H9 (cell line): Measurements from ENCODE around the gene TEX10. TPM values are rescaled to one million over a fixed set of nuclear protein-coding genes. Genes with fewer than 3 reads are reported as not detected.

Experiments
- DNase-seq: peaks from one replicate; pipeline ENCODE4 v3.0.0-alpha.2; 2017
- H2AFZ ChIP-seq: one replicate; pipeline ENCODE4 v1.6.1; 2013; ENCODE audit warnings: mild to moderate bottlenecking, low read length, control low read depth, moderate library complexity
- H2AK5ac ChIP-seq: 2 replicates; pipeline ENCODE4 v1.6.1; 2013; ENCODE audit warnings: low read length, control low read depth, mixed read lengths; ENCODE audit not compliant: insufficient read length
- H2BK120ac ChIP-seq: one replicate; pipeline ENCODE4 v1.6.1; 2013; ENCODE audit warnings: low read depth, mild to moderate bottlenecking, low read length, control low read depth, inconsistent platforms; ENCODE audit not compliant: poor library complexity, severe bottlenecking
- H2BK12ac ChIP-seq: 2 replicates; pipeline ENCODE4 v1.6.1; 2013; ENCODE audit warnings: low read length, control low read depth, mixed read lengths, low read depth; ENCODE audit not compliant: insufficient read length
- H2BK15ac ChIP-seq: 2 replicates; pipeline ENCODE4 v1.6.1; 2013; ENCODE audit warnings: low read depth, low read length, control low read depth
- H2BK20ac ChIP-seq: one replicate; pipeline ENCODE4 v1.6.1; 2013; ENCODE audit warnings: low read depth, mild to moderate bottlenecking, low read length, control low read depth, inconsistent platforms; ENCODE audit not compliant: poor library complexity, severe bottlenecking
- H2BK5ac ChIP-seq: 2 replicates; pipeline ENCODE4 v1.6.1; 2013; ENCODE audit warnings: low read length, control low read depth, mixed read lengths; ENCODE audit not compliant: insufficient read length
- H3K14ac ChIP-seq: 2 replicates; pipeline ENCODE4 v1.6.1; 2013; ENCODE audit warnings: low read length, control low read depth; ENCODE audit not compliant: insufficient read depth
- H3K18ac ChIP-seq: 2 replicates; pipeline ENCODE4 v1.6.1; 2013; ENCODE audit warnings: low read depth, mild to moderate bottlenecking, mixed read lengths, low read length, control low read depth; ENCODE audit not compliant: insufficient read length
- H3K23ac ChIP-seq: 2 replicates; pipeline ENCODE4 v1.6.1; 2013; ENCODE audit warnings: low read length, control low read depth, mixed read lengths, low read depth; ENCODE audit not compliant: insufficient read length
- H3K23me2 ChIP-seq: 2 replicates; pipeline ENCODE4 v1.6.1; 2013; ENCODE audit warnings: low read depth, mild to moderate bottlenecking, mixed read lengths, low read length, control low read depth; ENCODE audit not compliant: insufficient read length, poor library complexity, severe bottlenecking
- H3K27ac ChIP-seq: 2 replicates; pipeline ENCODE4 v1.5.1; 2013; ENCODE audit warnings: low read length, control low read depth, mixed read lengths, low read depth; ENCODE audit not compliant: insufficient read length
- H3K27me3 ChIP-seq: 2 replicates; pipeline ENCODE4 v1.6.1; 2013; ENCODE audit warnings: low read length, control low read depth, inconsistent platforms; ENCODE audit not compliant: insufficient read depth
- H3K4ac ChIP-seq: 2 replicates; pipeline ENCODE4 v1.6.1; 2013; ENCODE audit warnings: low read depth, mild to moderate bottlenecking, control low read depth, inconsistent platforms, low read length, moderate library complexity
- H3K4me1 ChIP-seq: 2 replicates; pipeline ENCODE4 v1.6.1; 2013; ENCODE audit warnings: low read length, control low read depth, inconsistent platforms; ENCODE audit not compliant: insufficient read depth
- H3K4me2 ChIP-seq: 2 replicates; pipeline ENCODE4 v1.6.1; 2013; ENCODE audit warnings: low read length, control low read depth, mixed read lengths; ENCODE audit not compliant: insufficient read length, insufficient read depth
- H3K56ac ChIP-seq: 2 replicates; pipeline ENCODE4 v1.6.1; 2013; ENCODE audit warnings: low read depth, mild to moderate bottlenecking, mixed read lengths, low read length, control low read depth; ENCODE audit not compliant: insufficient read length
- H3K79me1 ChIP-seq: 2 replicates; pipeline ENCODE4 v1.6.1; 2013; ENCODE audit warnings: low read depth, mild to moderate bottlenecking, moderate library complexity, low read length, control low read depth, inconsistent platforms; ENCODE audit not compliant: insufficient read depth, poor library complexity, severe bottlenecking
- H3K79me2 ChIP-seq: 2 replicates; pipeline ENCODE4 v1.6.1; 2013; ENCODE audit warnings: low read length, control low read depth, inconsistent platforms; ENCODE audit not compliant: insufficient read depth
- H3K9ac ChIP-seq: 2 replicates; pipeline ENCODE4 v1.6.1; 2013; ENCODE audit warnings: low read length, control low read depth, mixed read lengths; ENCODE audit not compliant: insufficient read length; ENCODE audit errors: extremely low read depth
- H3K9me3 ChIP-seq: one replicate; pipeline ENCODE4 v1.6.1; 2013; ENCODE audit warnings: low read depth, low read length, inconsistent platforms; ENCODE audit not compliant: control insufficient read depth
- H3T11ph ChIP-seq: one replicate; pipeline ENCODE4 v1.6.1; 2013; ENCODE audit warnings: mild to moderate bottlenecking, low read length, control low read depth, inconsistent platforms
- H4K20me1 ChIP-seq: one replicate; pipeline ENCODE4 v1.6.1; 2013; ENCODE audit not compliant: control insufficient read depth, insufficient read length, insufficient read depth
- H4K5ac ChIP-seq: 2 replicates; pipeline ENCODE4 v1.6.1; 2013; ENCODE audit warnings: low read depth, mild to moderate bottlenecking, mixed read lengths, low read length, control low read depth; ENCODE audit not compliant: insufficient read length
- H4K8ac ChIP-seq: replicated peaks from 2 replicates; pipeline ENCODE4 v1.6.1; 2013; ENCODE audit warnings: low read length, control low read depth, mixed read lengths, low read depth; ENCODE audit not compliant: insufficient read length
- H4K91ac ChIP-seq: 2 replicates; pipeline ENCODE4 v1.6.1; 2013; ENCODE audit warnings: low read depth, mild to moderate bottlenecking, moderate library complexity, mixed read lengths, low read length, control low read depth; ENCODE audit not compliant: insufficient read length
- H3K27ac Mint-ChIP-seq, 3 experiments: 2 replicates in 2 of 3; 3 replicates in 1 of 3; pipeline ENCODE4 v1.8.0; 2020 to 2021; ENCODE audit warnings: mixed read lengths in 3 of 3, mild to moderate bottlenecking in 1 of 3, moderate library complexity in 1 of 3
- H3K27me3 Mint-ChIP-seq: 2 replicates; pipeline ENCODE4 v1.8.0; 2021; ENCODE audit warnings: low read depth, mild to moderate bottlenecking, moderate library complexity, mixed read lengths
- H3K36me3 Mint-ChIP-seq, 3 experiments: 2 replicates in 2 of 3; 3 replicates in 1 of 3; pipeline ENCODE4 v1.8.0; 2020 to 2021; ENCODE audit warnings: low read depth in 3 of 3, mixed read lengths in 3 of 3; ENCODE audit not compliant: insufficient read depth in 1 of 3
- H3K4me1 Mint-ChIP-seq, 2 experiments: 2 replicates each; pipeline ENCODE4 v1.8.0; 2020; ENCODE audit warnings: mixed read lengths in 2 of 2
- H3K4me3 Mint-ChIP-seq, 2 experiments: 2 replicates in 1 of 2; 3 replicates in 1 of 2; pipeline ENCODE4 v1.8.0; 2020 to 2021; ENCODE audit warnings: mild to moderate bottlenecking in 2 of 2, mixed read lengths in 2 of 2, moderate library complexity in 1 of 2
- H3K9me3 Mint-ChIP-seq, 2 experiments: 2 replicates in 1 of 2; 3 replicates in 1 of 2; pipeline ENCODE4 v1.8.0; 2020; ENCODE audit warnings: mild to moderate bottlenecking in 2 of 2, mixed read lengths in 2 of 2, moderate library complexity in 1 of 2
- WGBS: extraction: QIAGEN DNeasy Blood & Tissue Kit; methylation state at CpG from one replicate; pipeline ENCODE4 v1.1.7; 2013; ENCODE audit warnings: missing lambda C conversion rate, low lambda C conversion rate, mixed read lengths; ENCODE audit not compliant: insufficient read length; ENCODE audit errors: extremely low coverage; 5-methylcytosine and 5-hydroxymethylcytosine counted together
- total RNA-seq: library from RNA; stranded (reverse); gene quantifications from 2 replicates; pipeline ENCODE4 v1.2.1, GENCODE V29; 2021
- TF ChIP-seq, protein P1 (sequence below): fragments of 200-600 bp; sonication (generic); conservative IDR thresholded peaks from 3 replicates; pipeline ENCODE4 v1.8.0; 2021; ENCODE audit warnings: antibody characterized with exemption, mild to moderate bottlenecking

Gene TEX10
- total RNA-seq, 1 experiment from 2014 or later: 70.8 TPM

DNA sequence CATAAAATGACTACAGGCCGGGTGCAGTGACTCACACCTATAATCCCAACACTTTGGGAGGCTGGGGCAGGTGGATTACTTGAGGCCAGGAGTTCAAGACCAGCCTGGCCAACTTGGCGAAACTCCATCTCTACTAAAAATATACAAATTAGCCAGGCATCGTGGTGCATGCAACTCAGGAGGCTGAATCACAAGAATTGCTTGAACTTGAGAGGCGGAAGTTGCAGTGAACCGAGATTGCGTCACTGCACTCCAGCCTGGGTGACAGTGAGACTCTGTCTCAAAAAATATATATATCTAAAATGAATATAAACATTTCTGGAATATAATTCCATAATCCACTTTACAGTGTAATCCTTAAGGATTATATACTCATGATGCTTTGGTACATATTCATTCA, 66.5 kb downstream of the TEX10 start:
- no peak for DNase-seq
- Mint-ChIP-seq H3K36me3 (peaks cover 44 to 55% (median 52%) of the 10 kb centered on the region in 3 experiments), H3K27ac (no peak overlapping the region), H3K4me1 (no peaks in the 10 kb centered on the region), H3K9me3 (peaks cover 7 to 12% of the 10 kb centered on the region in 2 experiments; a peak in 2 of 5 replicates), H3K4me3 (no peak overlapping the region), H3K27me3 (no peaks in the 10 kb centered on the region)
- Histone ChIP-seq H3K4me1 (no peaks in the 10 kb centered on the region), H2BK12ac (no peak overlapping the region), H4K91ac (no peak overlapping the region), H3K14ac (no peak overlapping the region), H4K5ac (no peak overlapping the region), H3K18ac (no peak overlapping the region), H2BK15ac (no peak overlapping the region), H3K4ac (no peak overlapping the region), H3K79me2 (no peaks in the 10 kb centered on the region), H4K20me1 (no peaks in the 10 kb centered on the region), H3K27ac (no peak overlapping the region), H2AFZ (no peak overlapping the region), H3K23me2 (no peaks in the 10 kb centered on the region), H4K8ac (no peak overlapping the region), H3K9me3 (no peaks in the 10 kb centered on the region), H2BK5ac (no peak overlapping the region), H3K23ac (no peak overlapping the region), H3K4me2 (no peak overlapping the region), H2AK5ac (no peak overlapping the region), H3K79me1 (no peaks in the 10 kb centered on the region), H3K56ac (no peak overlapping the region), H3K27me3 (no peaks in the 10 kb centered on the region), H3T11ph (no peak overlapping the region), H2BK20ac (no peak overlapping the region), H3K9ac (no peak overlapping the region), H2BK120ac (no peak overlapping the region)
- TF ChIP-seq, protein P1, sequence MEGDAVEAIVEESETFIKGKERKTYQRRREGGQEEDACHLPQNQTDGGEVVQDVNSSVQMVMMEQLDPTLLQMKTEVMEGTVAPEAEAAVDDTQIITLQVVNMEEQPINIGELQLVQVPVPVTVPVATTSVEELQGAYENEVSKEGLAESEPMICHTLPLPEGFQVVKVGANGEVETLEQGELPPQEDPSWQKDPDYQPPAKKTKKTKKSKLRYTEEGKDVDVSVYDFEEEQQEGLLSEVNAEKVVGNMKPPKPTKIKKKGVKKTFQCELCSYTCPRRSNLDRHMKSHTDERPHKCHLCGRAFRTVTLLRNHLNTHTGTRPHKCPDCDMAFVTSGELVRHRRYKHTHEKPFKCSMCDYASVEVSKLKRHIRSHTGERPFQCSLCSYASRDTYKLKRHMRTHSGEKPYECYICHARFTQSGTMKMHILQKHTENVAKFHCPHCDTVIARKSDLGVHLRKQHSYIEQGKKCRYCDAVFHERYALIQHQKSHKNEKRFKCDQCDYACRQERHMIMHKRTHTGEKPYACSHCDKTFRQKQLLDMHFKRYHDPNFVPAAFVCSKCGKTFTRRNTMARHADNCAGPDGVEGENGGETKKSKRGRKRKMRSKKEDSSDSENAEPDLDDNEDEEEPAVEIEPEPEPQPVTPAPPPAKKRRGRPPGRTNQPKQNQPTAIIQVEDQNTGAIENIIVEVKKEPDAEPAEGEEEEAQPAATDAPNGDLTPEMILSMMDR: no peak
- no CpG with 5 or more reads among the region's 6 CpGs for WGBS
